ENCODE data around the gene P2RY14.

GRCh38 chr3:151216641-151217607 is 61.4 kb downstream of the P2RY14 start:
- TF ChIP-seq EZH2 (IDR thresholded peaks at IDR 0.05; ENCODE audit: insufficient read depth, low read length) (no peak), CTCF (IDR thresholded peaks at IDR 0.05; ENCODE audit: insufficient read depth, low read depth, low read length) (no peak)

Measured in astrocyte (in vitro differentiated cells and primary cell).